NCI-H1105 (cell line): ENCODE measurements around the gene EIF5.

Source experiments
- DNase-seq: peaks from one replicate; lab custom pipeline; 2025; lab: John Stamatoyannopoulos, UW

Gene EIF5

DNA sequence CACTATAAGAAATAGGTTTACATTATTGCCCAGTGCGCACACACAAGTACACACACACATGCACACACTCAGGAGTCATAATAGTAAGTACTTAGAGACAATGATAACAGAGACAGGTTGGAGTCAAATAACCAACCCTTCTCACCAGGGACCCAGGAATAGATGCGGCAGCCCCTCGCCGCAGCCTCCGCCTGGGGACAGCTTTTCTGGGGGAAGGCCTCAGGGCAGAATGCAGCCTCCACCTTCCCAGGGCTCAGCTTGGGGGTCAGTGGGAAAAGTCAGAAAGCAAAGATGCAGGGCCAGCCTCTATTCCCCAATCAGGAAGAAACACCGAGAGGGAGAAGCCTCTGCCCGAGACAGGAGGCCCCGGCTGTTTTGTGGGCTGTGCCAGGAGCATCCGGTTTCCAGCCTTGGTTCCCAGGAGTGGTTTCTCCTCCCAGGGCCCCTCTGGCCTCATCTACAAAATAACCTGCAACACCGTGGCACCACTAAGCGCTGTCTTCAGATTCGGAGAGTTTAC, 23.4 kb upstream of the EIF5 start:
- no peak for DNase-seq

DNA sequence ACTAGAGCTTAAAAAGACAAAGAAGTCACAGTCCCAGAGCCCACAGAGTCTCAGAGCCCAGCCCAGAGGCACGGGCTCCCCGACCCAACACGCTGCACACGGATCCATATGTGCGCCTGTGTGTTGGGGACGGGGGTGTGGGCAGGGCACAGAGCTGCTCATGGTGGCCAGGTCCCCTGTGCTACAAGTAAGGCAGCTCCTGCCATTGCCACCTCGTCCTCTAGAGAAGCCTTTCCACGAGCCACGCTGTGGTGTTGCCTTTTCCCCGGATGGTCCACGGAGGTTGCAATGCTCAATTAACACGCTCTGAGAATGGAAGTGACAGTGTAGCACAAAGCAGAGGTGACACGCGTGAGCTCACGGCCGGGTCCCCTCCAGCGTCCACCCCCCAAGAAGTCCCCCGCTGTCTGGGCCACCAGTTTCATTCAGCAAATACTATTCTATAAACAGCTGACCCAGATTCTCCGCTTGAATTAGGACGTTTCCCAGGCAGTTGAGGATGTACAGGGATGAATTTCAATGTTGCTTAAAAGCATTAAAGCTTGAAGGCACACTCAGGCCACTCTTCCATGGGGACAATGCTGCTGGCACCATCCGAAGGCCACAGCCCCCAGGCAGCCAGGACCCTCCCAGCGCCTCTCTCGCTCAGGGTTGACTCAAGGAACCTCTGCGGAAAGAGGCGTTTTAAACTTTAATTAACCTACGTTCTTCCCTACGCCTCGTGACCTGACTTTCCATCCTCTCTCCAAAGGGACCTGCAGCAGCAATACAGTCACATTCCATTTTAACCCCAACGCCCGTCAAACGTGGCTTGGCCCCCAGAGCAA, 22.7 kb upstream of the EIF5 start:
- no peak for DNase-seq

DNA sequence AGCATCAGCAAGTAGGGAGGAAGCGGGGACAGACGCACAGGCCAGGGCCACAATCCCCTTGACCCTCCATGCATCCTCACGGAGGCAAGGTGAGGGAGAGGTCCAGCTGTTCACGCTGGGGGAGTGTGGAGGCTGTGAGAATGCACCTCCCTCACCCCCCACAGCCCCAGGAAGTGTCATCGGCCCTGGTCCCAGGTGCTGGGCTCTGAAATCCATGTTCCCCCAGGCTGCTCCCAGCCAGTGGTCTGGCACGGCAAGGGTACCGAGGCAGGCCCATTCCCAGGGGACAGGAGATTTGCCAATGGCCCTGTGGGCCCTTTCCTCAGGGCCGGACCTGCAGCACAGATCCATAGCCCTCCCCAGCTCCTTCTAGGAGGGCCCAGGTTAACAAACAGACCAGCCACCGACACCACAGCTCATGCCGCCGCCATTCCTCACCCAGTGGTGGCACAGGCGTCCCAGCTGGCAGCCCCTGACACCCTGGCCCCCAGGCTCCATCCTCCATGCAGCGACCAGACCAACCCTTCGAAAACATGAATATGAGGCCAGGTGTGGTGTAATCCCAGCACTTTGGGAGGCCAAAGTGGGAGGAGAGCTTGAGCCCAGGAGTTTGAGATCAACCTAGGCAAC, 21.9 kb upstream of the EIF5 start:
- no peak for DNase-seq

DNA sequence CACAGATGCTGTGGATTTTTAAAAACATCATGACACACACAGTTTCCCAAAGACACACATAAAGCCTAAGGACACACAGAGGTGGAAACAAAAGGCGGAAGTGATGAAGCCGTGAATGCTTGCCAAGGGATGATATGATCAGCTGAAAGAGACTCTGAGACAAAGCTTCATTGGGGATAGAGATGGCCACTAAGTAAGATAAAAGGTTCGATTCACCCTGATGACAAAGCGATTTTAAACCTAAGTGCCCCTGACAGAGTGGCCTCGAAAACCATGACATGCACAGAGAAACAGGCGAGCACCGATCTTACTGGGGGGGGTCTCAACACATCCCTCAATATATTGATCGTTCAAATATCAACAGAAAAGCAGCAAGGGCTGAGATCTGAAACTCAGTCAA, 20.3 kb upstream of the EIF5 start:
- DNase-seq = no peak

DNA sequence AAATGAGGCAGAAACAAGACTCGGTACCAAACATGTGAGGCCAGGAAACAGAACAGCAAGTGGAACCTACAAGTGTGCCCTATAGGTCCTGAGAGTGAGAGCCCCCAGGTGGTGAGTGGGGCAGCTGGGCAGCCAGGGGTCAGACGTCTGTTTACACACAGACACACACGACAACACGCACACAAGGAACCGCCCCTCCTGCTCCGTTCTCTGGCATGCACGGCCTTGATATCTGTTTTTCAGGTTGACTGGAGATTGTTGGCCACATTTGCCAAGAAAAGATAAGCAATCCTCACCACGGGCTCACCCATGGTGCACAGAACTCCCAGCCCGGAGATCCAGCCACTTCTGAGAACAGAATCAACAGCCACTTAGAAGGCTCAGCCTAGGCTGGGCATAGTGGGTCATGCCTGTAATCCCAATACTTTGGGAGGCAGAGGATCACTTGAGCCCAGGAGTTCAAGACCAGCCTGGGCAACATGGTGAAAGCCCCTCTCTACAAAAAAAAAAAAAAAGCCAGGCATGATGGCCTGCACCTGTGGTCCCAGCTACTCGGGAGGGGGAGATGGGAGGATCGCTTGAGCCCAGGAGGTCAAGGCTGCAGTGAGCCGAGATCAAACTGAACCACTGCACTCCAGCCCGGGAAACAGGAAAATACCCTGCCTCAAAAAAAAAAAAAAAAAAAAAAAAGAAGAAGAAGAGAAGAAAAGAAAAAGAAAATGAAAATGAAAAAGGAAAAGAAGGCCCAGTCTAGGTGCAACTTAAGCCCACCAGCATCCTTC, 19.4 kb upstream of the EIF5 start:
- no peak for DNase-seq

DNA sequence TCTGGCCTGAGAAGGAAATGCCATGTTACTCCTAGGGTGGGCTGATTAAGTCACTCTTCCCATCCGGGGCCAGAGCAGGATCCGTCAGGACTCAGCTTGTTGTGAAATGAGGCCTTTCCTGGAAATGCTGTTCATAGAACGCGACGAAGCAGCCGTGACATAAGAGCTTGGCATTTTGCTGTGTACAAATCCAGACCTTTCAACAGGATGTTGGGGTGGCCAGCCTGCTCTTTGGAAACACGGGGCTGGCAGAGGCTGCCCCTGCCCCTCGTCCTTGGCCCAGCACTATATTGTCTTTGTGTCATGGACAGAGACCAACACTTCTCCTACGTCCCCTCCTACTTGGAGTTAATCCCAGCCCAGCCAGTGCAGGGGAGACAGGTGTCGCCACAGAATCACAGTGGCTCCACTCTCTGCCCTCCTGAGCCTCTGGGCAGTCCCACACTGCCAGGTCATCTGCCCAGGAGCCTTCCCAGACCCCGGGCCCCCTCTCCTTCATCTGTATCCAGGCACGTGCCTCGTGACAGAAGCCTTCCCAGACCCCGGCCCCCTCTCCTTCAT, 18.6 kb upstream of the EIF5 start:
- no peak for DNase-seq

DNA sequence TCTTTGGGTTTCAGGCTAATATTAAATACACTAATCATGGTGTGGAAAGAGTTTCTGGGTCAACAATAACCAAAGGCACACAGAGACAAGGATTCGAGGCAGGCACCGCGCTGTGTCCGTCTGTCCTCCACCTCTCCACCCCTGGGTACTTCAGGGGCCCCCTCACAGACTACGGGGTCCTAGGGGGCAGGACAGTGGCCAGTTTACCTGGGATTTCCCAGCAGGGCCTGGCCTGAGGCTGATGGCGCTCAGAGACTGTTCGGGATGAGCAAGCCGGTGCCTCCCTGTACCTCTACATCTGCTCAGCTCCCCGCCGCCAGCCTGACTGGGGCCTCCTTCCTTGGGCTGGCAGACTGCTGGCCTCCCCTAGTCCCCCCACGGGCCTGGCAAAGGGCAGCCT, 18.1 kb upstream of the EIF5 start:
- no peak for DNase-seq

DNA sequence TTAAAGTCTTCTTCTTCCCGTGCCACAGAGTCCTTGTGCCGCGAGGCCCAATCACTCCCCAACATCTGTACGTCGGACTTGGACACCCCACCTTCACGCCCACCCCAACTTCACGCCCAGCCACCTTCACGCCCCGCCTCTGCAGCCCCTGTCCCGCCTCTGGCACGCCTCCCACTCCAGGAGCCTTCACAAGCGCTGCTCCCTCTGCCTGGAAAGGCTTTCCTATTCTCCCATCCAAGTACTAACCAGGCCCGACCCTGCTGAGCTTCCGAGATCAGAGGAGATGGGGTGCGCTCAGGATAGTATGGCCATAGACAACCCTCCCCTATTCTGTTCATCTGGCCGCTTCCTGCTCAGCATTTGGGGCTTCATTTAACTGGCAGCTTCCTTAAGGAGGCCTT, 17.3 kb upstream of the EIF5 start:
- DNase-seq = no peak

DNA sequence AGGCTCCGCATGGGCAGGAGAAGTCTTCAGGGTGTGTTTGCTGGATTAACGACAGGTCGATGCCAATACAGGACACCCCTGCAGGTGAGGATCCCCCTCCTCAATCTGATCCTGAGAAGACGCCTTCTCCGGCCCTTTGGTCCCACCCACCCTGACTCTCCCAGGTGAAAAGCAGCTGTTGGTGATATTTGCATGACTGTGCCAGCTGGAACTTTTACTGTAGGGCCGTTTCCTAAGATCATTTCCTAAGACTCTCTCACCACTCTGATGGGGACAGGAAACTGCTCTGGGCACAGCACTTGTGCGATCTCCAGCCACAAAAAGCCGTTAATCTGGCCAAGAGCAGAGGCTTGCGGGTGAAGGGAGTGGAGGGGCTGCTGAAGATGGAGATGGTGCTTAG, 16.8 kb upstream of the EIF5 start:
- no peak for DNase-seq

DNA sequence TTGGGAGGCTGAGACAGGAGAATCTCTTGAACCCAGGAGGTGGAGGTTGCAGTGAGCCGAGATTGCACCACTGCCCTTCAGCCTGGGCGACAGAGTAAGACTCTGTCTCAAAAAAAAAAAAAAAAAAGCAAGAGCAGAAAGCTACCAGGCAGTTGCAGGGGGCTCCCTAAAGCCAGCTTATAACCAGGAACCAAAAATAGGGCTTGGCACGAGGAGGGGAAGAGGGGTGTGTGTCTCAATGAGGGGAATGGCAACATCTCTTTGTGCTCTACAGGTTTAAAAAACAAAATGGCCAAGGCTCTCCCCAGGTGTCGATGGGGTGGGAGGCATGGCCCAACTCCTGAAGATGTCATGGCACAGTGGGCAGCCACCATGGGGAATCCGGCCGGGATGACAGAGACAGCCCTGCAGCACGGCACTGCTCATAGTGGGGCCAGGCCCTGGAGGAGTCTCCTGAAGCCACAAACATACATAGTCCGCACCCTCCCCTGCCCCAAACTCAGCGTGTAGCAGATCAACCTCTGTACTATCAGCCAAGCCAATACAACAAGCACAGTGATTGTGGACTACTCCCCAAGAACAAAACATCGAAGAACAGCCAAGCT, 16.0 kb upstream of the EIF5 start:
- DNase-seq = no peak

DNA sequence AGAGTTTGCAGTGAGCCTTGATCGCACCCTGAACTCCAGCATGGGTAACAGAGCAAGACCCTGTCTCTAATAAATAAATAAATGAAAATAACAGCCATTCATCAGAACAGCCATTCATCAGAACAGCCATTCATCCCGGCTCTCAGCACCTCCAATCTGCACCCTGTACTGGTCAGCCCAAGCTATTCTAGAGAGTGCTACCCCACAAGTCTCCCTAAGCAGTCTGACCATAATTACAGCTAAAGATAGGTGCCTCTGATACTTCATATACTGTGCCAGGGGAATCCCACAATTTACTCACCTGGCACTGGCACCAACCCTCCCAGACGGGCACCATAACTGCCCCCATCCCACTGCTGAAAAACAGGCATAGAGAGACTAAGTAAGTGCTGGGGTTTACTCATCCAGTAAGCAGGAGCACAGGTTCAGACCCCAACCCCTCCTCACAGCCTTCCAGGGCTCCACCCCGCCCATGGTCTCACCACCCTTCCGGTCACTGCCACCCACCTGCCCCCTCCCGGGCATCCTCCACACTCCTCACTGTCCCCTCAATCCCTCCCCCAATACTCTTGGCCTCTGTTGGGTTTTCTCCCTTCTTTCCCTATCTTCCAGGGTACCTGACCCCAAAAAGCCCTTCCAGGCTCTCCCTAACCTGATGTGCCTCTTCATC, 15.2 kb upstream of the EIF5 start:
- DNase-seq = no peak

DNA sequence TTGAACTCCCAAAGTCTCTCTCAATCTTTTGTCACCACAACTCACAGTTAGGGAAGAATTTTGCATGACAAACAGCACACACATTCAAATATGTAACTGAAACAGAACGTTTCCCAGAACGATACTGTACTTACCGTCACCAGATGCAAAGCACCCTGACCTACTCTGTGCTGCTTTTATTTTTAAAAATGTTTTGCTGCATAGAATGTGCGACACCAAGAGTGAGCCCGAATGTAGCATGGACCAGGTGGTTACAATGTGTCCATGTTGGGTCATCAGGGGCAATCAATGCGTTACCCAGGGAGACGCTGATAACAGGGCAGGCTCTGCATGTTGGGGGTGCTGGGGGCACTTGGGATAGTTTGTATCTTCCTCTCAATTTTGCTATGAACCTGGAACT, 14.6 kb upstream of the EIF5 start:
- no peak for DNase-seq

DNA sequence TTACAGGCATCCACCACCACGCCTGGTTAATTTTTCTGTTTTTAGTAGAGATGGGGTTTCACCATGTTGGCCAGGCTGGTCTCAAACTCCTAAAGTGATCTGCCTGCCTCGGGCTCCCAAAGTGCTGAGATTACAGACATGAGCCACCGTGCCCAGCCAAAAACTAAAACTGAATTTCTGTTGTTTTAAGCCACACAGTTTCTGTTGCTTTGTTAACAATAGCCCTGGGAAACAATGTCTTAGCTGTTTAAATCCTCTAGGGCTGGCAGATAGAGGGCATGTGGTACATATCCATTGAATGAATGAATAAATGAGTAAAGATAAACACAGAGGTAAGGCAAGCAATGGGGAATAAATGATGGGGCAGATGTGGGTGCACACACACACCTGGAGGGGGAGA, 8.0 kb upstream of the EIF5 start:
- DNase-seq = no peak

DNA sequence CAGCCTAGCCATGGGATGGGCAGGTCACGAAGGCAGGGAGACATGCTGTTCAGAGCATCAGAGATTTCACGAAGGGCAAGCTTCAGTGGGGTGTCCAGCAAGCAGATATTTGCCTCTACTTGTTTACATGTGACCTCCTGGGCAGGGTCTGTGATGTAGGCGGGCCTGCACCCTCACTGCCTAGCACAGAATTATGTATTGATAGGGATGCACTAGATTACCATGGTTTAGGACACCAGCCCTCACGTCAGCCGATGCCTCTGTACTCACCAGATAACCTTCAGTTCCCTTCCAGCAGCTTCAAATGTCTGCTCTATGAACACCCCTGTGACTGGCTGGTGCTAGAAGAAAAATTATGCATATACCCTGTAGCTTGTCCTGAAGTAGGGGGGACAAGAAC, 5.1 kb upstream of the EIF5 start:
- DNase-seq = no peak

DNA sequence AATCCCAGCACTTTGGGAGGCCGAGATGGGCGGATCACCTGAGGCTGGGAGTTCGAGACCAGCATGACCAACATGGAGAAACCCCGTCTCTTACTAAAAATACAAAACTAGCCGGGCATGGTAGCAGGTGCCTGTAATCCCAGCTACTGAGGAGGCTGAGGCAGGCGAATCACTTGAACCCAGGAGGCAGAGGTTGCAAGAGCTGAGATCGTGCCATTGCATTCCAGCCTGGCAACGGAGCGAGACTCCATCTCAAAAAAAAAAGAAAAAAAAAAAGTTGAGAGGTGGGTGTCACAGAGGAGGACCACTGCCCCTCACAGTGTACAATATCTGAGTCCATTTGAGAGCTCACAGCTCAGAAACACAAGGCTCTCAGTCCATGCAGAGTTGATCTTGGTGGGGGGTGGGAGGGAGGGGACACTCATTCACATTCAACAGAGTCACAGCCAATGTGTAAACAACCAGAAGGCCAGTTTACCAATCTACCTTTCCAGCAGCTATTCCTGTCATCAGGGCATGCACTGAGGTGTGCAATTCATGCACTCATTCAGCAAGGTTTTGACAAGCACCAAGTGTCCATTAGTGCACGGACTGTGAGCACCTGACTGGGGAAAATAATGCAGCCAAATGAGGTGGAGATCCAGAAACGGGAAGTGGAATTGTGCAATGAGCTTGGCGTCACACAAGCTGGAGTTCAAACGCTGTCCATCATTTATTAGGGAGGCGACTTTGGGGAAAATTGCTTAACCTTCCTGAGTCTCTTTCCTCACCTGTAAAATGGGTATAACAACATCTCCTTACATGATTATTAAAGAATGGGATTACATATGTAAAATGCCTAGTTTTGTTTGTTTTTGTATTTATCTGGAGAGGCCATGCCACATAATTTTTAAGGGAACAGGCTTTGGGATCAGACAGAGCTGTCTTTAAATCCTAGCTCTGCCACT, 4.4 kb upstream of the EIF5 start:
- no peak for DNase-seq

DNA sequence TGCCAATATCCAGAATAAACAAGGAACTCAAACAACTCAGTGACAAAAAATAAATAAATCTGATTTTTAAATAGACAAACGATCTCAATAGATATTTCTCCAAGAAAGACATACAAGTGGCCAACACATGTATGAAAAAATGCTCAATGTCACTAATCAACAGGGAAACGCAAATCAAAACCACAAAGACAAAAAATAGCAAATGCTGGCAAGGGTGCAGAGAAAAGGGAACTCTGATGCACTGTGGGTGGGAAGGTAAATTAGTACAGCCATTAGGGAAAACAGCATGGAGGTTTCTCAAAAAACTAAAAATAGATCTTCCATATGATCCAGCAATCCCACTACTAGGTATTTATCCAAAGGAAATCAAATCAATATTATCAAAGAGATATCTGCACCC, 3.5 kb upstream of the EIF5 start:
- DNase-seq = no peak

DNA sequence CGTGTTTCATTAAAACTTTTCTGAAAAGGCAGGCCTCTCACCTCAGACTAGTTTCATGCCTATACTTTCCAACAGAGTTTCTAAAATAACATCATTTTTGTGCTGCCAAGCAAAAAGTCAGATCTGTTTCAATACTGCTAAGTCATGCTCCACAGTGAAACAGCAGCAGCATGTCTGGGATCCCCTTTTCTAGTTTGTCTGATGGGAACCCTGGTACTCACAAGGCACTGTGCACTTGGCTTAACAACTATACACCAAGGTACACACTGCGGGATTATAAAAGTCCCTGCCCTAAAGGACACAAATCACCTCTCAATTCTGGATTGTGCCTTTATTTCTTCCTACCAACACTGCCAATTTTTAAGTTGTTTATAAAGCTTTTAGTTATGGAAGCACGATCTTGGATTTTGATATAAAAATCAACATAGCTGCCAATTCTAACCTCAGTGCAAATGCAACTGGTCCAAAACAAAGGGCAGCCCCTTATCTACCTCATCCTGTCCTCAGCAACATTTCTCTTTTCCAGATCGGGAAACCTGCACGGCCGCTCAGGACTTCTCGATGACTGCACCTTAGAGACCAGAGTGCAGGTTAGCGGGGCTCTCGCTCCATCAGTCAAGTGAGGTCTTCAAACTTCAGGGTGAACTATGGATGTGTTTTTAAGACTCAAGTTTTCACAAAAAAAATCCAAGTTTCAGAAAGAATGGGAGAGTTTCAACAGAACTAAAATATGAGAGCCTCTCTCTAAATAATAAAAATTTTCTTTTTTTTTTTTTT, 1.7 kb upstream of the EIF5 start:
- no peak for DNase-seq

DNA sequence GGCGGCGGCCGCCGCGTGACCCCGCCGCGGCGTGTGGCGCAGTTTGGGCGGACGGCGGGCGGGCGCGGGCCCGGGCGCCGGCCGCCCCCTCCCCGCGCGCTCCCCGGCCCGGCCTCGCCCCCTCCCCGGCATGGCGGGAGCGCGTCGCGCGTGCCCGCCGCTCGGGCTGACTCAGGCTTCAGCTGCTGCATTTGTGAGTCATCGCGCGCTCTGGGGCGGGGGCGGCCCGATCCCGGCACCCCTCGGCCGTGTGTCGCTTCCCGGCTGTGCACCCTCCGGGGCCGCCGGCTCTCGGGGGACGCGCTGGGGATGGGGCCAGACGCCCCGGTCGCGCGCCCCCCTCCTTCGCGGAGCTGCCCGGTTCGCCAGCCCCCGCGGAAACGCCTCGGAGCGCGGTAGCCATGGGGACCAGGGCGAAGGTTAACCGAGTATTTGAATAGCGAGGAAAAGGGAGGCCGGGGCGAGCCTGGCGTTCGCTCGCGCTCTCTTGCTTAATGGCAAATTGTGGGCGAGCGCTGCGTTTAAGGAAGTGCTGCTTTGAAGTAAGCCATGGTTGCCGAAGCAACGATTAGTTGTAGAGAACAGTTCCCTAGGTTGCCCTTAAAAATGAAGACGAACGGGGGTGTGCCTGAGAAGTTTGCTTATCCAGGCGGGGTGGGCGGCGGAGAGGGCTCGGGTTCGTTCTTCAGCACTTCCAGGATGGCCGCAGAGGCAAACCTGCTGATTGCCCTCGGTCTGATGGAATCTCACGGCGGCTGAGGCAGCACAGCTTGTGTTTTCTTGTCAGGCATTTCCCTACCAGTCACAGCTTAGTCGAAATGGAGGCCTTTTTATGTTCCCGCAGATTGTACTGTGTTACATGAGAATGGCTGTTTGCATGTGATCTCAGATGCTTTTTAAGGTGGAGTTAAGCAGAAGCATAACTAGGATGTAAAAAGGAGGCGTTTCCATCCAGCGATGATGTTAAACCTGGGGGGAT, 896 bp downstream of the EIF5 start:
- DNase-seq = no peak
